GM21447 (cell line): Measurements from ENCODE around the gene NOSTRIN.
"Not testable (repeated sequence)": the region's sequence is repeated elsewhere in the genome, so short reads cannot be mapped to it uniquely, and the experiment has no call there.

ENCODE experiments used
- ATAC-seq: cut with Tn5 transposase; IDR thresholded peaks from one replicate; pipeline ENCODE4 v1.9.1; 2021; ENCODE audit not compliant: unreplicated experiment

Gene NOSTRIN

DNA sequence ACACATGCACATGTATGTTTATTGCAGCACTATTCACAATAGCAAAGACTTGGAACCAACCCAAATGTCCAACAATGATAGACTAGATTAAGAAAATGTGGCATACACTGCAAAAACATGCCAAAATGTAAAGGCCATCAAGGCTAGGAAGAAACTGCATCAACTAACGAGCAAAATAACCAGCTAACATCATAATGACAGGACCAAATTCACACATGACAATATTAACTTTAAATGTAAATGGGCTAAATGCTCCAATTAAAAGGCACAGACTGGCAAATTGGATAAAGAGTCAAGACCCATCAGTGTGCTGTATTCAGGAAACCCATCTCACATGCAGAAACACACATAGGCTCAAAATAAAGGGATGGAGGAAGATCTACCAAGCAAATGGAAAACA lies 64.7 kb downstream of the NOSTRIN start:
- not testable (repeated sequence) for ATAC-seq

DNA sequence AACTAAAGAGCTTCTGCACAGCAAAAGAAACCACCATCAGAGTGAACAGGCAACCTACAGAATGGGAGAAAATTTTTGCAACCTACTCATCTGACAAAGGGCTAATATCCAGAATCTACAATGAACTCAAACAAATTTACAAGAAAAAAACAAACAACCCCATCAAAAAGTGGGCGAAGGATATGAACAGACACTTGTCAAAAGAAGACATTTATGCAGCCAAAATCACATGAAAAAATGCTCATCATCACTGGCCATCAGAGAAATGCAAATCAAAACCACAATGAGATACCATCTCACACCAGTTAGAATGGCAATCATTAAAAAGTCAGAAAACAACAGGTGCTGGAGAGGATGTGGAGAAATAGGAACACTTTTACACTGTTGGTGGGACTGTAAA lies 67.9 kb downstream of the NOSTRIN start:
- not testable (repeated sequence) for ATAC-seq

DNA sequence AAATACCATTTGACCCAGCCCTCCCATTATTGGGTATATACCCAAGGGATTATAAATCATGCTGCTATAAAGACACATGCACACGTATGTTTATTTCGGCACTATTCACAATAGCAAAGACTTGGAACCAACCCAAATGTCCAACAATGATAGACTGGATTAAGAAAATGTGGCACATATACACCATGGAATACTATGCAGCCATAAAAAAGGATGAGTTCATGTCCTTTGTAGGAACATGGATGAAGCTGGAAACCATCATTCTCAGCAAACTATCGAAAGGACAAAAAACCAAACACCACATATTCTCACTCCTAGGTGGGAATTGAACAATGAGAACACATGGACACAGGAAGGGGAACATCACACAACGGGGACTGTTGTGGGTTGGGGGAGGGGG lies 68.4 kb downstream of the NOSTRIN start:
- ATAC-seq: not testable (repeated sequence)

DNA sequence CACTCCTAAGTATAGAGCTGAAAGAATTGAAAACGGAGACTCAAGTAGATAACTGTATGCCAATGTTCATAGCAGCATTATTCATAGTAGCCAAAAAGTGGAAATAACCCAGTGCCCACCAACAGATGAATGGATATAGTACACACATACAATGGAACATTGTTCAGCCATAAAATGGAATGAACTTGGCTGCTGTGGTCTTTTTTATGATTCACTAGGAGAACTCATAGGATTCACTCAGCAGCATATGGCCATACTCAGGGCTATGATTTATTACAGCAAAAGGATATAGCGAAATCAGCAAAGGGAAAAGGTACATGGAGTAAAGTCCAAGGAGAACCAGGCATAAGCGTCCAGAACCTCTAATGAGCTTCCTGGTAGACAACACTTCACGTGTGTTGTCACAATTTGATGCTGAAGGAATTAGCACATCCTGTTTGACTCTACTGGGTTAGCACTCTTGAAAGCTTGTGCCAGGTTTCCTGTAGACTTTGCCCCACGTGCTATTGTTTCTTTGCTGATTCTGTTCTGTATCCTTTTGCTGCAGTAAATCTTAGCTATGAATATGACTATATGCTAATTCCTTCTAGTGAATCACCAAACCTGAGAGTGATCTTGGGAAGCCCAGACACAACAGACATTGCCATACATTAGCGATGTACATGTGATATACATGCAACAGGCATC lies 72.1 kb downstream of the NOSTRIN start:
- no peak for ATAC-seq

DNA sequence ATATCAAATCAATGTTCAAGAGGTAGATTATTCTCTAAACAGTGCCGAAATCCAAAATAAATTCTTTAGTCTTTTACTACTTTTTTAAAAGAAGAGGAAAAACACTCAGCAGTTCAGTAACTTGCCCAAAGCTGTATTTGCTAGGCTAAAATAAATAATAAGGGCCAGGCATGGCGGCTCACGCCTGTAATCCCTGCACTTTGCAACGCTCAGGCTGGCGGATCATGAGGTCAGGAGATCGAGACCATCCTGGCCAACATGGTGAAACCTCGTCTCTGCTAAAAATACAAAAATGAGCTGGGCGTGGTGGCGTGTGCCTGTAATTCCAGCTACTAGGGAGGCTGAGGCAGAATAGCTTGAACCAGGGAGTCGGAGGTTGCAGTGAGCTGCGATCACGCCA lies 79.7 kb downstream of the NOSTRIN start:
- not testable (repeated sequence) for ATAC-seq

DNA sequence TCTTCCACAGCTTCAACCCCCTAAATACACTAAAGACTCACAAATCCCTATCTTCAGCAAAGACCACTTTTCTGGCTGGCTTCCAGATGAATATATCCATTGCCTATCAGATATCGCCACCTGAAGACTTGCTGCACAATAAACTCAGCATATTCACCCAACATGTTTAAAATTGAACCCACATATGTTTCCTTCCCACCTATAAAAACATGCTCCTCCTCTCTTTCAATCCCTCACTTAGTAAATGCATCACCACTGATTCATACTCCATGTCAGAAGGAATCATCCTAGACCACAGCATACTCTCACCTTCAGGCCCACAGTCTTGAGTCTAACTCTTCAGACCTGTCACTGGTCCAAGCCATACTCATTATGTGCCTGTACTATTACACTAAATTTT lies 82.5 kb downstream of the NOSTRIN start:
- no peak for ATAC-seq

DNA sequence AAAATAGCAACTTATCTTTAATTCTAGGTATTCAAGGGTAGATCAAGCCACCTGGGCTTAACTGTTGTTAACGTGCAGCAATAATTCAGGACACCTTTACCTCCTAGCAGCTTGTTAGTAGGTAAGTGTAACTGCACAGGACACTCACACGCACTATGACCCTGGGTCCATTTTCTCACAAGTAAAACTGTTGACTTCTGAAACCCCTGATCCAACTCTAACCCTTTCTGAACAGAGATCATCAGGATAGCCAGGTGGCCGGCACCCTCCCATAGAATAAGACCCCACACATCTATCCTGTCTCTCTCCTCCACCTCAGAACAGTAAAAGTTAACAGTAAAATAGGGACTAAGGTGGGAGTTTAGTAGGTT lies 87.2 kb downstream of the NOSTRIN start:
- peak; percentile 2 for ATAC-seq

DNA sequence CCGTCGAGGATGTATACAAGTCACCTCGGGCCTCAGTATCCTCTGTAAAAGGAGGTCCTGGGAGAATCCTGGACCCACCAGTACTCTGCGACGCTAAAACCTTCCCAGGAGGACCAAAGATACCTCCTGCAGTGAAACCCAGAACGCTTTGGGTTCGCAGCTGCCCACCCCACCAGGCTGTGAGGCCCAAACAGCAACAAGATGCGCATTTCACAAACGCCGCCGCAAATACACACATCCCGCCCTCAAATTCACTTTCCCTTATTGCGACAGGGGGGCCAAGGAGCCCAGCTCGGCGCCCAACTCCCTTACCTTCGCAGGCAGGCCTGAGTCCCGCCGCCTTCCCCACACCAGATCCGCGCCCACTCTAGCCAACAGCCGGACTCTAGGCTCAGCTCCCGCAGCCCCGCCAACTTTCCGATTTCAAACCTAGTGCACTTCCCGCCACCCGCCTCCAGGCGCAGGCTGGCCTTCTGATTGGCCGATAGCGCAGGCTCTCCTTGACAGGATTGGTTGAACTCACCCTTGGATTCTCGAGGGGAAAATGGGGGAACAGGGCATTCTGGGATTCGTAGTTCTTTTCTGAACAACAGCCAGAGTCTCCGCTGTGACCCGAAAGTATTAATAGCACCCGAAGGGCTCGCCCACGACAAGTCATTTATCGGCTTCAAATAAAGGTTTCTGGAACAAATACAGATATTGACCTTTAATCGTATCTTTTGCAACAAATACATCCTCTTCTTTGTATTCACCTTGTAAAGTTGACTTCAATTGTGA lies 87.8 kb downstream of the NOSTRIN start, which contains the start of gene SPC25:
SPC25 (minus strand) TSS at position 425 of the 777 bp plus-strand sequence. CDS start 911 bp downstream, outside the sequence.
- ATAC-seq: peak; percentile 100

DNA sequence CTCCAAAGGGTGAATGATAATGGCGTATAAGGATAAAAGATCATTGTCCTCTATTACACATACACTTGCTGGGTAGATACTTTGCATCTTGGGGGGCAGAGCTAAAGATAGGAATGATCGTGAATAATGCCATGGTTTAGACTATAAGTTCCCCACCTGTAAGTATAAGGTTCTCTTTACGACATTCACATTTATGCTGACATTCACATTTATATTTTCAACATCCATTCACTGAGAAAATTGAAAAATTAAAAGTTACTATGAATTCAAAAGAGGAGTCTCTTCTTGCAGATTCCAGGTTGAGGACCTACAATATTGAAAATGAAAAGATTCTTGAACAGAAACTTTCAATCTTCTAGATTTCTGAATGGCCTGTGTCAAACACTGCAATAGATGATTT lies 89.9 kb downstream of the NOSTRIN start:
- ATAC-seq: no peak

DNA sequence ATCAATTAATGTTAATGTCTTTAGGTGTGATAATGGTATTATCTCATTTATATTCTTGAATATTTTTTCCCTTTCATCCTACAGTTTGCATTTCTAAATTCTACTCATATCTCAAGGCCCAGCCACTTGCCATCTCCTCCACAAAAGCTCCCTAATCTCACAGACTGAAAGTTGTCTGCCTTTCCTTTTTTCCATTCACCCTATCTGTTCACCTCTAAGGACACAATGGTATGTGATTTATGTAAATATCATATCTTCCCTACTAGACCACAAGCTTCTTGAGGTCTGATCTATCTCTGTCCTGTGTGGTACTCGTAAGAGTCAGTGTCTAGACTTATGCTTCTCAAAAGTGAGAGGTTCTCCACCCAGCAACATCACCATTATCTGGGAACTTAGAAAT lies 91.7 kb downstream of the NOSTRIN start:
- ATAC-seq: no peak

DNA sequence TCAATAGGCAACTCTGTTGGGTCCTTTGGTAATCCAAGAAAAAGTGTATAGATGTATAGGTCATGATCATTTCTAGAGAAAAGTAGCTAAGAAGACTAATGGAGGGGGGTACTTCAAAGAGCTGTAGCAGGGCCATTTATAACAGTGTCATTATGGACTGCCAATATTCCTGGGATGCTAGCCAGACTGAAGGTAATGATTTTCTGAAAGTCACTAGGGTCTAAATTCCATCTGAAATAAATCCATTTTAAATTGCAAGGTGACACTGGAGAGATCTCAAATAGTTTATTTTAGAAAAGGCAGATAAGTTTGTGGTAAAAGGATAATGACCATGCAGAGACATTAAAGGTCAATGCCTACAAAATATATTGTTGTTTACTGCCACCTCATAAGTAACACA lies 92.3 kb downstream of the NOSTRIN start:
- ATAC-seq: no peak

DNA sequence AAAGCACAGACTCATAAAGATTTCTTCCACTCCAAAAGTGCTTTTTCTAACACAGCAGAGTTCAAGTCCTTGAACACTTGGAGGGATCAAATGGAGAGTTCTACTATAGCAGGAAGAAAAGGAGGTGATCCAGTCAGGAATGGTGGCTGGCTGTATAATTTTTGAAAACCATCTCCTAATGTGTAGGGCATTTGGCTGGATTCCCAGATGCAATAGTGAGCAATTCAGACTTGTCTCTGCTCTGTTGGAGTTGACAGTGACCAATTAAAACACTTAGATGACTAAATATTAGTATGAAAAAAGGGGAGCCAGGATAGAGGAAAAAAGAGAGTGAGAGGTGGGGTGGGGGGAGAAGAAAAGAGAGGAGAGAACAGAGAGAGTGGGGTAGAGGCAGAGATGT lies 93.3 kb downstream of the NOSTRIN start:
- ATAC-seq: no peak

DNA sequence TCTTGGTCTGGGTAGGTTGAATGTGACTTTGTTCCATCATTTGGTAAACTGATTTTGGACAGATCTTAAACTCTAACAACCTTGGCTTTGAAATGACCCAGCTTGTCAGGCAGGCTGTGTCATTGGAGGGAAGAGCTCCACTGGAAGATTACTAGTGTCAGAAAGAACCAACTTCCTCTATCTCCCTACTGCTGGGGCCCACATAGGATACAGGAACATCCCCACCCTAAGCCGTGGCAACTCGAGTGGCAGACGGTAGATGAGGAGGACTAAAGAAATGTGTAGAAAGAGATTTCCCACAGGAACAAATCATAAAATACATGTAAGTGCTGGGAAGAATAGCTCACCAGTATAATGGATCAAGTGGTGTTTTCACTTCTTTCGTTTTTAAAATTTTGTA lies 94.3 kb downstream of the NOSTRIN start:
- no peak for ATAC-seq

DNA sequence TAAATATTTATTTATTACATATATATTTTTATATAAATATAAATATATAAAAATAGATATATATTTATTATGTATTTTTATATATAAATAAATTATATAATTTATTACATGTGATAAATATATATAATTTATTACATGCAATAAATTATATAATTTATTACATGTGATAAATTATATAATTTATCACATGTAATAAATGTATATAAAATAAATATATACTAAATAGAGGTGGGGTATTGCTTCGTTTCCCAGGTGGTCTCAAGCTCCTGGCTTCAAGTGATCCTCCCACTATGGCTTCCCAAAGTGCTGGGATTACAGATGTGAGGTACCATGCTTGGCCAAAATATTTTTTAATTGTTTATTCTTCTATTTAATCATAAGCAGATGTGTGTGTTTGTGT lies 95.0 kb downstream of the NOSTRIN start:
- ATAC-seq: no peak

DNA sequence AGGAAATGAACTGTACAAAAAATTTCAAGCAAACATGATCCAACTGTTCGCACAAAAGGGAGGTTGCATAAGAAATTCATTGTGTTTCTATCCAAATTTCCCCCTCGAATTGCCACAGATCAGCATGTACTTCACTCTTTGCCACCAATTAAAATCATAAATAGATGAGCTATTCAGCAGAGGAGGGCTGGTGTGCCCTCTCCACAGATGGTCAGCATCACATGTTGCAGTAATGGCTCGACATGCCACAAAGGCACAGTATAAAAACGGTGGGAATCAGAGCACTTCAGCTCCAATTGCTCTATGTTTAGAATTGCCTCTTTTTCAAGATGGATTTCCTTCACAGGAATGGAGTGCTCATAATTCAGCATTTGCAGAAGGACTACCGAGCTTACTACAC lies 98.6 kb downstream of the NOSTRIN start, which contains the start of gene G6PC2:
G6PC2 (plus strand) TSS at position 289 of the 400 bp plus-strand sequence; CDS start at position 330, 41 bp downstream.
- ATAC-seq: no peak

DNA sequence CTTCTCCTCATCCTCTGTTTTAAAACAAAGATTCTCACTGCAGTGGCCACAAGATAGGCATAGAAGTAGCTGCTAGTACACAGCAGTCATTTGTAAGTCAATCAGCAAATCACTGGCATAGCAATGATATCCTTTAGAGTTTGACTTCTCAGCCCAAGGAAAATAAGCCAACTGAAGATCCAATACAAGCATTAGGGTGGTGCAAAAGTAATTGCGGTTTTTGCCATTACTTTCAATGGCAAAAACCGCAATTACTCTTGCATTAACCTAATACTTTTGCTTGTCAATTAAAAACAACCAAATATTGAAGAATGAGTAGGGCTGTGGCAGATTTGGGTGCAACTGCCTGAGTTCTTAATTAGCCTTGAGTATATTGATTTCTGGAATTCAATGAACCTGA lies 101.5 kb downstream of the NOSTRIN start:
- no peak for ATAC-seq

DNA sequence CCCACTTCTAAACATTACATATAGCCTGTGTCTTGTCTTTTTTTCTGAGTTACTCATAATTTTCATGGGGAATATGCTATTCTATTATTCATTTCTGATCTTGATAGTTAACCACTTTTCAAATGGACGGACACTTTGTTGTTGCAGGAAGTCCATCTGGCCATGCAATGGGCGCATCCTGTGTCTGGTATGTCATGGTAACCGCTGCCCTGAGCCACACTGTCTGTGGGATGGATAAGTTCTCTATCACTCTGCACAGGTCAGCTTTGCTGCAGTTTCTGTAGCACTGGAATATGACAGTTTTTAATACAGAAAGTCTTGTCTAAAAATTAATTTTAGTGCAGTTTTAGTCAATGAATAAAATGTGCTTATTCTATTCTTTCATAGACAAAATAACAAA lies 101.9 kb downstream of the NOSTRIN start:
- no peak for ATAC-seq

DNA sequence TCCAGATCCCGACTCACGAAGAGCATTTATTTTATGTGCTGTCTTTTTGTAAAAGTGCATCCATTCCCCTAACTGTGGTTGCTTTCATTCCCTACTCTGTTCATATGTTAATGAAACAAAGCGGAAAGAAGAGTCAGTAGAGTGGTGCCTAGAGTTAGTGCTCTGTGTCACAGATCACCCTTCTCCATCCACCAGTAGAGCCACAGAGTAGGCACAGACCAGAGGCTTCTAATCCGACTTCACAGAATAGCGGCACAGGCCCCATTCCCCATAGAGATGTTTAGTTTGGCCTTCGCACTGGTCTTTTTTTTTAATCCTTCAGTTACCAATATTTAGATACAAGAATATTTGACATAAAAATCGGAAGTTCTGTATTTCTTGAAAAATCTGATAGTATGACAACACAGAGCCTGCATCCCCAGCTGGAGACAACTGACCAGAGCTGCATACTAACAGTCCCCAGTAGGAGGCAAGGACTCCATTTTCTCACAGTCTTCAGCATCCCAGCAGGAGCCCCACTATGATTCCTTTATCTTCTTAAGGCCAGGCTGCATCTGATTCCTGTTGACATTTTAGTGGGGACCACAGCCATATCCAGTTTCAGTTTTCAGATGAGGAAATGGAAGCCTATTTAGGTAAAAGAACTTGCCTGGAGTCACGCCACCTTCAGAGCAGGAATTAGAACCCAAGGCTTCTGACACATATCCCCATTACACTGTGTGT lies 105.7 kb downstream of the NOSTRIN start:
- no peak for ATAC-seq

DNA sequence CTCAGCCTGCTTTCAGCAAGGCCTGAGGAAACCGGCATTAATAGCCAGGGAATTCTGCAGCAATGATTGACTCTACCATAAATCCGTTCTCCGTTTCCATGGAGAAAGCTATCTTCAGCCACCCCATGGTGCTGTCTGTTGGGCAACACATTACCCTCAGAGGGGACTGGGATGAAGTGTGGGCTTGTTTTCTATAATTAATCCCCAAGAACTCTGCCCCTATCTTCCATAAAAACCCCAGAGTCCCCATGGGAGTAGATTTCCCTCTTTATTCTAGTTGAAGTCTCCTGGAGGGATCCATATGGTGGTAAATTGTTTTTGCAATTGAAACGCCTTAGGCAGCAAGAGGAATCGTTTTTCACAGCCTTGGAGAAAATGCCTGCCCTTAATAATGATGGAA lies 107.9 kb downstream of the NOSTRIN start:
- no peak for ATAC-seq

DNA sequence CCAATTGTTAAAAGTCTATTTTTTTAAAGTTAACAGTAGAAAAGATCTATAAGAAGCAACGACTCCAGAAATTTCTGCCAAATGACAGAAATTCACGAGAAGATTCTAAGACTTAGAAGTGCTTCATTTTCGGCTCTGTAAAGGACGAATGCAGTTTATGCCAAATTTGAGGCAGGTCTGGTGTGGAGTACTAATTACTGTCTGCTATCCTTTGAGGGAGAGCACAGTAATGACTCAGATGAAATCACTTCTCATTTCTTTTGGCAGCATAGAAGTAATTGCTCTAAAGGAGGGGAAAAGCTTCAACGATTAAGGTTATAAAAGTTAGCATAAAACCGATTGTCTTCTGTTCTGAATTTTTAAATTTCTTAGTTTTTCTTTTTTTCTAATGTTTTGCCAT lies 110.0 kb downstream of the NOSTRIN start:
- ATAC-seq: no peak

DNA sequence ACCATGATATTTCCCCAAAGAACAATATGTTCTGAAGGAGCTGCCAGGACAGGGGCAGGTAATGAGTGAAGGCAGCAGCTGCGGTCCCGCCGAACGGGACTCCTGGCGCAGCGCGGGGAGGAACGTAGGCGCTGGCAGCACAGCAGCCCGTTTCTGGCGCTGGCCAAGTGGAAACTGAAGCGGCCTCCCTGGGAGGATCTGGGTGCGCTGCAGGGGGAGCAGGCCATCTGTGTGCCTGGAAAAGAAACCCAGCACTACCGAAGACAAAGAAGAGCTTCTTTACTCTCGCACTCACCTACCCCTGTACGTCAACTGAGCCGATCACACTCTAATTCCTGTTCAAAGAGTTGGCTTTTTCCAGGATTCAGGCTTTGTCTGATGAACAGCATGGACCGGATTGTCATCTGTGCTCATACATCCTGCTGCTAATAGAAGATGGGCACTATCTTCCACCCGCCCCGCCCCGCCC lies 110.5 kb downstream of the NOSTRIN start:
- no peak for ATAC-seq

DNA sequence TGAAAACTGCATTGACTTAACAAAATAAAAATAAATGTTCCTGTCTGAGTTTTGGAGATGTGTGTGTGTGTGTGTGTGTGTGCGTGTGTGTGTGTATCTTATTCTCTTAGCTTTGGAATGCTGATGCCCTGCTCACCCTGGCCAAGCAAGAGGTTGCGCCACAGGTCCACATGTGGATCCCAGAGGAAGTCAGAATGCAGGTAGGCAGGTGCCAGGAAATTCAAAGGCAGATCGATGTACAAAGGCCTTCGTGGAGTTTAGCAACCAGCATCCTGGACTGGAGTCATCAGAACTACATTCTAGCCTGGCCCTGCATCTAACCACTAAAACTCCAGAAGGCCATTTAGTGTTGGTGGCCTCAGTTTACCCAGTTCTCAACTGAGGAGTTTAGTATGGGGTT lies 111.1 kb downstream of the NOSTRIN start:
- ATAC-seq: no peak
